GM19438 (cell line): ENCODE data around the gene KIR3DL2.
"Not testable (repeated sequence)": the region's sequence is repeated elsewhere in the genome, so short reads cannot be mapped to it uniquely, and the experiment has no call there.

ENCODE experiments used
- ATAC-seq: cut with Tn5 transposase; IDR thresholded peaks from one replicate; pipeline ENCODE4 v1.9.1; 2021; ENCODE audit warnings: low read depth; ENCODE audit not compliant: unreplicated experiment

Gene KIR3DL2

DNA sequence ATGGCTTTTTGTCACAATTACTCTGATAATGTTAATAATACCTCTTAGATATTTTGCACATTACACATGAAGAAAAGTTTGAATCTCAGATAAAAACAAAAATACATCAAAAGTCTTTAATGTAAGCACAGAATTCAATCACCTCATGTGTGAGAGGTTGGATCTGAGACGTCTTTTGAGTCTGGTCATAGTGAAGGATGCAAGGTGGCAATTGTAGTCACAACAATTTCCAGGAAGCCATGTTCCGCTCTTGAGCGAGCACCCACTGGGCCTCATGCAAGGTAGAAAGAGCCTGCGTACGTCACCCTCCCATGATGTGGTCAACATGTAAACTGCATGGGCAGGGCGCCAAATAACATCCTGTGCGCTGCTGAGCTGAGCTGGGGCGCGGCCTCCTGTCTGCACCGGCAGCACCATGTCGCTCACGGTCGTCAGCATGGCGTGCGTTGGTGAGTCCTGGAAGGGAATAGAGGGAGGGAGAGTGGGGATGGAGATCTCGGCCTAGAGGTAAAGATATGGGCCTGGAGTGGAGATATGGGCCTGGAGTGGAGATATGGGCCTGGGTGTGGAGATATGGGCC lies at the start of gene KIR3DL2:
Gene KIR3DL2, plus strand, starts transcription at position 383 of the 580 bp plus-strand sequence. Its CDS starts 33 bp downstream, at position 416.
- ATAC-seq, result not testable (repeated sequence)

DNA sequence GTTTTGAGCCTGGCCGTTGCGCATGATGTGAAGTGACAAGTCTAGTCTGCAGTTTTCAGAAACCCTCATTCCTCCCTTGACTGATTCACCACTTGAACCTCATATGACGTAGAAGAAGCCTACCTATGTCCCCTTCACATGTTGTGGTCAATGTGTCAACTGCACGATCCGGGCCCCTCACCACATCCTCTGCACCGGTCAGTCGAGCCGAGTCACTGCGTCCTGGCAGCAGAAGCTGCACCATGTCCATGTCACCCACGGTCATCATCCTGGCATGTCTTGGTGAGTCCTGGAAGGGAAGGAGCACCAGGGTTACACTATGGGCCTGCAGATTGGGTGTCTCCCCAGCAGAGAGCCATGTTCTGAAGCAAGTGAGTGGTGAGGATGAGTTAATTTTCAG lies 46.8 kb upstream of the KIR3DL2 start, which contains the start of gene KIR2DL4:
Gene KIR2DL4, plus strand, starts transcription at position 201 of the 400 bp plus-strand sequence. Its CDS starts 42 bp downstream, at position 243.
- no peak for ATAC-seq

DNA sequence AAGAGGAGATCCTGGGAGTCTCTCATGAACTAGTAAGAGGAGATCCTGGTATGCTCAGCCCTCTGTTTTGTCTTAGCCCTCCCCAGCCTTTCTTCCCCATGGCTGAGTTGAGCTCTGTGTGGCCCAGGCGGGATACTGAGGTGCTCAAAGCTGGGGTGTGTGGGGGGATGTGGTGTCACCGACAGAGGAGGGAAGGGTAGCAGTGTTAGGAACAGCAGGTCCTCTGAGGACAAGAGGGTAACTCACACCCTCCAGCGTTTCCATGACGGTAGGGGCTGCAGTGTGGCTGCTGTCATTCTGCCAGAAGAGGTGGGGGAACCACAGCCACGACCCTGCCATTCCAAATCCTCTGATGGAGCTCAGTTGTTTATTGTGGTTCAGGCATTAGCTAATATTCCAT lies 46.1 kb upstream of the KIR3DL2 start:
- no peak for ATAC-seq

DNA sequence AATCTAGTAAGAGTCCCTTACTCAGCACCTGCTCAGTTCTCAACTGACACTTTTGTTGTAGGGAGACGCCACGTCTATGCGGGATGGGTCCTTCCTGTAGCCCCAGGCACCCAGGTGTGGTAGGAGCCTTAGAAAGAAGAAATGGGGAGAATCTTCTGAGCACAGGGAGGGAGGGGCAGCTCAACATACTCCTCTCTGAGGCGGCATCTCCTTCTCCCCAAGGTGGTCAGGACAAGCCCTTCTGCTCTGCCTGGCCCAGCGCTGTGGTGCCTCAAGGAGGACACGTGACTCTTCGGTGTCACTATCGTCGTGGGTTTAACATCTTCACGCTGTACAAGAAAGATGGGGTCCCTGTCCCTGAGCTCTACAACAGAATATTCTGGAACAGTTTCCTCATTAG lies 45.7 kb upstream of the KIR3DL2 start:
- no peak for ATAC-seq

DNA sequence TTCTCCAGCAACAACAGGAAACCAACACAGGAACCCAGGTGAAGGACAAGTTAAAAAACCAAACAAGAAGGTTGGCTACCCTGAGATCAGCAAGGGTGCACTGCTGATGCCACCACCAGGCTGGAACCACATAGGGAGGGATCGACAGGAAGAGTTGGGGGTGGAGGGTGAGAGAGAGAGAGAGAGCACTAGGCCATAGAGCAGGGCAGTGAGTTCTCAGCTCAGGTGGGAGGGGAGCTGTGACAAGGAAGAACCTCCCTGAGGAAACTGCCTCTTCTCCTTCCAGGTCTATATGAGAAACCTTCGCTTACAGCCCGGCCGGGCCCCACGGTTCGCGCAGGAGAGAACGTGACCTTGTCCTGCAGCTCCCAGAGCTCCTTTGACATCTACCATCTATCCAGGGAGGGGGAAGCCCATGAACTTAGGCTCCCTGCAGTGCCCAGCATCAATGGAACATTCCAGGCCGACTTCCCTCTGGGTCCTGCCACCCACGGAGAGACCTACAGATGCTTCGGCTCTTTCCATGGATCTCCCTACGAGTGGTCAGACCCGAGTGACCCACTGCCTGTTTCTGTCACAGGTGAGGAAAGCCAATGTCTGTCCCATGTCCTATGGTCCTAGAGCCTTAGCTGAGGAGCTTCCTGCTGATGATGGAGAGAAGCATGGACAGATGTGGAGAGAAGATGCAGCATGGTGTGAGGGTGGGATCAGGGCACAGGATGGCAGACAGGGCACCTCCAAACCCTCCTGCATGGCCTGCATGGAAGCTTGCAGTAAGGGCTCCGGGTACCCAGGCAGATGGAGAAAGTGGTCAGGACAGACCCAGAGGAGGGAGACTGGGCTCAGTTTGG lies 44.4 kb upstream of the KIR3DL2 start:
- no peak for ATAC-seq

DNA sequence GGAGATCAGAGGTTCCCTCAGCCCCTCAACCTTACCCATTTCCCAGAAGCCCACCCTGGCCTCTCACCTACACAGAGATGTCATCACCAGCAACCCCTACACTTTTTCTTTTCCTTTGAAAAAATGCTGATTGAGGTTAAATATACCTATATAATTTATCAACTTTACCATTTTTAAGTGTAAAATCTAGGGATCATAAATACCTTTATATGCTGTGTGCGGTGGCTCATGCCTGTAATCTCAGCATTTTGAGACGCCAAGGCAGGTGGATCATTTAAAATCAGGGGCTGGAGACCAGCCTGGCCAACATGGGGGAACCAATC lies 43.8 kb upstream of the KIR3DL2 start:
- no peak for ATAC-seq

DNA sequence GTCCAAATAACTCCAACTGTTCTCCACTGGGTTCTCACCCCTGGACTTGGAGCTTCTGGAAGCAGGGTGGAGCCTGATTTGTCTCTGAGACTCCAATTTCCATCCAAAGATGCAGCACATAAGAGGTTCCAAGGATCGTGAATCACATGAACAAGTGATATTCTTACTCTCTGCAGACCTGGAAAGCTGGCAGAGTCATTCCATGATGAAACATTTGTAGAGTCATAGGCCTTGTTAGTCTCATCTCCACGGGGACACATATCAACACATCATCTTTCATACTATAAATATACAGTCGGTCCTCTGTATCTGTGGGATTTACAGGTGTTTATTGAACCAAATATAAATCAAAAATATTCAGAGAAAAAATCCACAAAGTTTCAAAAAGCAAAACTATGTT lies 35.7 kb upstream of the KIR3DL2 start:
- not testable (repeated sequence) for ATAC-seq

DNA sequence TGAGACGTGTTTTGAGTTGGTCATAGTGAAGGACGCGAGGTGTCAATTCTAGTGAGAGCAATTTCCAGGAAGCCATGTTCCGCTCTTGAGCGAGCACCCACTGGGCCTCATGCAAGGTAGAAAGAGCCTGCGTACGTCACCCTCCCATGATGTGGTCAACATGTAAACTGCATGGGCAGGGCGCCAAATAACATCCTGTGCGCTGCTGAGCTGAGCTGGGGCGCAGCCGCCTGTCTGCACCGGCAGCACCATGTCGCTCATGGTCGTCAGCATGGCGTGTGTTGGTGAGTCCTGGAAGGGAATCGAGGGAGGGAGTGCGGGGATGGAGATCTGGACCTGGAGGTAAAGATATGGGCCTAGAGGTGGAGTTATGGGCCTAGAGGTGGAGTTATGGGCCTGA lies 34.0 kb upstream of the KIR3DL2 start, which contains the start of gene KIR3DL1:
Gene KIR3DL1, plus strand, starts transcription at position 218 of the 400 bp plus-strand sequence.
- ATAC-seq, result not testable (repeated sequence)

DNA sequence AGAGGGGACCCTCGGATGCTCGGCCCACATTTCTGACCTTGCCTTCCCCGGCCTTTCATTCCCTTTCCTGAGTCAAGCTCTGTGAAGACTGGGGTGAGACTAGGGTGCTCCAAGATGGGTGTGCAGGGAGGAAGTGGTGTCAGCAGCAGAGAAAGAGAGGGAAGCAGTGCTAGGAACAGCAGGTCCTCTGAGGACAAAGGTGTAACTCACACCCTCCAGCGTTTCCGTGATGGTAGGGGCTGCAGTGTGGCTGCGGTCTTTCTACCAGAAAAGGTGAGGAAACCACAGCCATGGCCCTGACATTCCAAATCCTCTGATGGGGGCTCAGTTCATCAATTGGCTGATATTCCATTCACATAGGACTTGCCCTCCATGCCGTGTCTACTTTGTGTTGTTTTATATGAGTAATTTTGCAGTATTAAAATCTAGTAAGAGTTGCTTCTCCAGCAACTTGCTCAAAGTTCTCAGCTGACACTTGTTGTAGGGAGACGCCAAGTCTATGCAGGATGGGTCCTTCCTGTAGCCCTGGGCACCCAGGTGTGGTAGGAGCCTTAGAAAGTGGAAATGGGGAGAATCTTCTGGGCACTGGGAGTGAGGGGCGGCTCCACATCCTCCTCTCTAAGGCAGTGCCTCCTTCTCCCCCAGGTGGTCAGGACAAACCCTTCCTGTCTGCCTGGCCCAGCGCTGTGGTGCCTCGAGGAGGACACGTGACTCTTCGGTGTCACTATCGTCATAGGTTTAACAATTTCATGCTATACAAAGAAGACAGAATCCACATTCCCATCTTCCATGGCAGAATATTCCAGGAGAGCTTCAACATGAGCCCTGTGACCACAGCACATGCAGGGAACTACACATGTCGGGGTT lies 32.3 kb upstream of the KIR3DL2 start:
- ATAC-seq, result no peak

DNA sequence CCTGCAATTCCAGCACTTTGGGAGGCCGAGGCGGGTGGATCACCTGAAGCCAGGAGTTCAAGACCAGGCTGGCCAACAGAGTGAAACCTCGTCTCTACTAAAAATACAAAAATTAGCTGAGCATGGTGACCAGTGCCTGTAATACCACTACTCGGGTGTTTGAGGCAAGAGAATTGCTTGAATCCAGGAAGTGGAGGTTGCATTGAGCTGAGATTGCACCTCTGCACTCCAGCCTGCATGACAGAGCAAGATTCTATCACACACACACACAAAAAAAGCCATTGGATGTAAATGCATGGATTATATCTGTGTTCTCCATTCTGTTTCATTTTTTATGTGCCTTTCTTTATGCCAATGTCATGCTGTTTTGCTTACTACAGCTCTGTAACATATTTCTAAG lies 25.8 kb upstream of the KIR3DL2 start:
- not testable (repeated sequence) for ATAC-seq

DNA sequence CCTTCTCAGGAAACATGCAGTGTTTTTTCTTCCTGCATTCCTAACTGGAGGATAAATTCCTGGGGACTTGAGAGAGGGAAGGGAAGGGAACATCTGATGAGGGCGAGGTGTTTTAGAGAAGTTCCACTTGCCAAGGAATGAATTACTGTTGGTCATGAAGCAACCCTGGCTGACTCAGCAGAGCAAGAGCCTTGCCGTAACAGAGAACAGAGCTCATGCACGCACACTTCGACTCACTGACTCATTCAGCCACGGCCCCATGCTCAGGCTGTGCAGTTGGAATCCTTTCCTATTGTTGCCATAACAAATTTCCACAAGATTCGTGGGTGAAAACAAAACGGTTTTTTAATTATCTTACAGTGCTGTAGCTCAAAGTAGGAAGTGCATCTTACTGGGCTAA lies 24.9 kb upstream of the KIR3DL2 start:
- not testable (repeated sequence) for ATAC-seq

DNA sequence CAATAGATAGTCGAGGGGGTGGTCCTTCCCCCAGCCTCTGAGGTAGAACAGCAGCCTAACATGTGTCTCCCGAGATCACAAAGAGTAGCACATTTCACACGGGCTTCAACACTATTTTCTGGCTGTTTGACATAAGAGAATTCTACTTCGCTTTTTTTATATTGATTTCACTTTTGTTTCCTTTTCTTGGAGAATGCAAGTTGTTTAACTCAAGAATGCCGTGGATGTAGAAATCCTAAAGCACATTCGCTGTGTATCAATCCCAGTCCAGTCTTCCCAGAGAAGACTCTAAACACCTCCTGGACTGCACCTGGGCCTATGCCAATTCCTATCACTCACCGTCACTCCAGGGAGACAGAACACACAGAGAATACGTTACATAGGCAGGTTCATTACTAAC lies 22.2 kb upstream of the KIR3DL2 start:
- not testable (repeated sequence) for ATAC-seq

DNA sequence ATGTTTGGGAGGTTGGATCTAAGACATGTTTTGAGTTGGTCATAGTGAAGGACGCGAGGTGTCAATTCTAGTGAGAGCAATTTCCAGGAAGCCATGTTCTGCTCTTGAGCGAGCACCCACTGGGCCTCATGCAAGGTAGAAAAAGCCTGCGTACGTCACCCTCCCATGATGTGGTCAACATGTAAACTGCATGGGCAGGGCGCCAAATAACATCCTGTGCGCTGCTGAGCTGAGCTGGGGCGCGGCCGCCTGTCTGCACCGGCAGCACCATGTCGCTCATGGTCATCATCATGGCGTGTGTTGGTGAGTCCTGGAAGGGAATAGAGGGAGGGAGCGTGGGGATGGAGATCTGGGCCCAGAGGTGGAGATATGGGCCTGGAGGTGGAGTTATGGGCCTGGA lies 17.7 kb upstream of the KIR3DL2 start, which contains the start of gene KIR2DS4:
Gene KIR2DS4, plus strand, starts transcription at position 181 of the 400 bp plus-strand sequence.
- not testable (repeated sequence) for ATAC-seq

DNA sequence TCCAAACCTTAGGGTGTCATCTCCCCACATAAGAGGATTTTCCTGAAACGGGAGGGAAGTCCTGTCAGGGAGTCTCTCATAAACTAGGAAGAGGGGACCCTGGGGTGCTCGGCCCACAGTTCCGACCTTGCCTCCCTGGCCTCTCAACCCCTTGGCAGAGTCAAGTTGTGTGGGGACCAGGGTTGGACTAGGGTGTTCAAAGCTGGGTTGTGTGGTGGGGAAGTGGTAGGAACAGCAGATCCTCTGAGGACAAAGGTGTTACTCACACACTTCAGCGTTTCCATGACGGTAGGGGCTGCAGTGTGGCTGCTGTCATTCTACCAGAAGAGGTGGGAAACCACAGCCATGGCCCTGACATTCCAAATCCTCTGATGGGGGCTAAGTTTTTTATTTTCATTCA lies 15.1 kb upstream of the KIR3DL2 start:
- not testable (repeated sequence) for ATAC-seq

DNA sequence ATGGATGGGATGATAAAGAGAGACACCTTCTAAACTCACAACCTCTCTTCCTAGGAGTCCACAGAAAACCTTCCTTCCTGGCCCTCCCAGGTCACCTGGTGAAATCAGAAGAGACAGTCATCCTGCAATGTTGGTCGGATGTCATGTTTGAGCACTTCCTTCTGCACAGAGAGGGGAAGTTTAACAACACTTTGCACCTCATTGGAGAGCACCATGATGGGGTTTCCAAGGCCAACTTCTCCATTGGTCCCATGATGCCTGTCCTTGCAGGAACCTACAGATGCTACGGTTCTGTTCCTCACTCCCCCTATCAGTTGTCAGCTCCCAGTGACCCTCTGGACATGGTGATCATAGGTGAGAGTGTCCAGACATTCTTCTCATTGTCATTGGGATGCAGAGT lies 12.7 kb upstream of the KIR3DL2 start:
- not testable (repeated sequence) for ATAC-seq

DNA sequence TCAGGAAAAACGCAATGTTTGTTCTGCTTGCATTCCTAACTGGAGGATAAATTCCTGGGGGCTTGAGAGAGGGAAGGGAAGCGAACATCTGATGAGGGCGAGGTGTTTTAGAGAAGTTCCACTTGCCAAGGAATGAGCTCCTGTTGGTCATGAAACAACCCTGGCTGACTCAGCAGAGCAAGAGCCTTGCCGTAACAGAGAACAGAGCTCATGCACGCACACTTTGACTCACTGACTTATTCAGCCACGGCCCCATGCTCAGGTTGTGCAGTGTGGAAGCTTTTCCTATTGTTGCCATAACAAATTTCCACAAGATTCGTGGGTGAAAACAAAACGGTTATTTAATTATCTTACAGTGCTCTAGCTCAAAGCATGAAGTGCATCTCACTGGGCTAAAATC lies 7.1 kb upstream of the KIR3DL2 start:
- not testable (repeated sequence) for ATAC-seq

DNA sequence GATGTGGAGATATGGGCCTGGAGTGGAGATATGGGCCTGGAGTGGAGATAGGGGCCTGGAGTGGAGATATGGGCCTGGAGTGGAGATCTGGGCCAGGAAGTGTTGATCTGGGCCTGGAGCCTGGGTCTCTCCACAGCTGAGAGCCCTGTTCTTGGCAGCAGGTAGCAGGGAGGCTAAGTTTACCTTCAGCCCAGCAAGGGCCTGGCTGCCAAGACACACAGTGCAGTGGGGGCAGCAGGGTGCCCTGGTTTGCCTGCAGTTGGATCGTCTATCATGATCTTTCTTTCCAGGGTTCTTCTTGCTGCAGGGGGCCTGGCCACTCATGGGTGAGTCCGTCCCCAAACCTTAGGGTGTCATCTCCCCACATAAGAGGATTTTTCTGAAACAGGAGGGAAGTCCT lies 687 bp downstream of the KIR3DL2 start:
- ATAC-seq, result no peak

DNA sequence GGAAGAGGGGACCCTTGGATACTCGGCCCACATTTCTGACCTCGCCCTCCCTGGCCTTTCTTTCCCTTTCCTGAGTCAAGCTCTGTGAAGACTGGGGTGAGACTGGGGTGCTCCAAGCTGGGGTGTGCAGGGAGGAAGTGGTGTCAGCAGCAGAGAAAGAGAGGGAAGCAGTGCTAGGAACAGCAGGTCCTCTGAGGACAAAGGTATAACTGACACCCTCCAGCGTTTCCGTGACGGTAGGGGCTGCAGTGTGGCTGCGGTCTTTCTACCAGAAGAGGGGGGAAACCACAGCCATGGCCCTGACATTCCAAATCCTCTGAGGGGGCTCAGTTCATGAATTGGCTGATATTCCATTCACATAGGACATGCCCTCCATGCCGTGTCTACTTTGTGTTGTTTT lies 1.1 kb downstream of the KIR3DL2 start:
- no peak for ATAC-seq

DNA sequence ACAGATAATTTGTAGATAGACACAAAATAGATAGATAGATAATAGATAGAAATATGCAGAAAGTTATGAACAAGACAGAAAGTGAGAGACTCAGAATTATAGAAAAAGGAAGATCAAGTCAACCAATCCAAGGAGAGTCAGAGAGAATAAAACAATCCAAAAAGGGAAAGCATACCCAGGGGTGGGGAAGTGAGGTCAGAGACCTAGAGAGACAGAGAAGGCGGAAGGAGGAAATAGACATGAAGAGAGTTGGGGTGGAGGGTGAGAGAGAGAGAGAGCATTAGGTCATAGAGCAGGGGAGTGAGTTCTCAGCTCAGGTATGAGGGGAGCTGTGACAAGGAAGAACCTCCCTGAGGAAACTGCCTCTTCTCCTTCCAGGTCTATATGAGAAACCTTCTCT lies 5.0 kb downstream of the KIR3DL2 start:
- ATAC-seq, result not testable (repeated sequence)

DNA sequence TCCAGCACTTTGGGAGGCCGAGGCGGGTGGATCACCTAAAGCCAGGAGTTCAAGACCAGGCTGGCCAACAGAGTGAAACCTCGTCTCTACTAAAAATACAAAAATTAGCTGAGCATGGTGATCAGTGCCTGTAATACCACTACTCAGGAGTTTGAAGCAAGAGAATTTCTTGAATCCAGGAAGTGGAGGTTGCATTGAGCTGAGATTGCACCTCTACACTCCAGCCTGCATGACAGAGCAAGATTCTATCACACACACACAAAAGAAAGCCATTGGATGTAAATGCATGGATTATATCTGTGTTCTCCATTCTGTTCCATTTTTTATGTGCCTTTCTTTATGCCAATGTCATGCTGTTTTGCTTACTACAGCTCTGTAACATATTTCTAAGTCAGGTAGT lies 8.2 kb downstream of the KIR3DL2 start:
- not testable (repeated sequence) for ATAC-seq

DNA sequence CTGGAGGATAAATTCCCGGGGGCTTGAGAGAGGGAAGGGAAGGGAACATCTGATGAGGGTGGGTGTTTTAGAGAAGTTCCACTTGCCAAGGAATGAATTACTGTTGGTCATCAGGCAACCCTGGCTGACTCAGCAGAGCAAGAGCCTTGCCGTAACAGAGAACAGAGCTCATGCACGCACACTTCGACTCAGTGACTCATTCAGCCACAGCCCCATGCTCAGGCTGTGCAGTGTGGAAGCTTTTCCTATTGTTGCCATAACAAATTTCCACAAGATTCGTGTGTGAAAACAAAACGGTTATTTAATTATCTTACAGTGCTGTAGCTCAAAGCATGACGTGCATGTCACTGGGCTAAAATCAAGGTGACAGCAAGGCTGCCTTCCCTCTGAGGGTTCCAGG lies 9.2 kb downstream of the KIR3DL2 start:
- not testable (repeated sequence) for ATAC-seq
